Right lobe of liver (tissue), 4 donors: ENCODE results near the gene AGAP3.

Experiments
- CTCF ChIP-seq, 4 donors: fragments of 200-600 bp in 3 of 4; fragments of 450-650 bp in 1 of 4; IDR thresholded peaks; one replicate each; pipeline versions ENCODE4 v1.5.1 to v1.8.0; 2016 to 2022; ENCODE audit warnings: antibody characterized with exemption in 4 of 4, mild to moderate bottlenecking in 2 of 4
- POLR2A ChIP-seq: fragments of 450-650 bp; IDR thresholded peaks from one replicate; pipeline ENCODE4 v1.6.1; 2017; ENCODE audit warnings: antibody characterized with exemption, mild to moderate bottlenecking
- donor health status: DM: no; HTN: no; CAD: no.
- donor health status: DM: no; HTN: no; CAD: no.
- donor health status: DM: no; HTN: yes; CAD: no.

- no peak for TF ChIP-seq CTCF (IDR thresholded peaks at IDR 0.05)
- no peak for TF ChIP-seq POLR2A
These were observed 62.3 kb downstream of the AGAP3 start for GRCh38 chr7:151148319-151149259.
